Measurements from ENCODE around the gene GOLGA6L10.
"Not testable (repeated sequence)": the region's sequence is repeated elsewhere in the genome, so short reads cannot be mapped to it uniquely, and the experiment has no call there.

The GOLGA6L10 gene

GRCh38 chr15:82304778-82305090 is 44.5 kb downstream of the GOLGA6L10 start:
- Histone ChIP-seq H3K27ac (ENCODE audit: low read length) (no peak overlapping the region), H3K4me3 (ENCODE audit: low read length) (no peak overlapping the region), H3K9me3 (ENCODE audit: control insufficient read depth, low read depth, low read length) (no peaks in the 10 kb centered on the region), H3K36me3 (ENCODE audit: control insufficient read depth, low read depth, low read length) (no peaks in the 10 kb centered on the region), H3K4me1 (ENCODE audit: control insufficient read depth, low read depth, low read length) (no peaks in the 10 kb centered on the region), H3K27me3 (ENCODE audit: control insufficient read depth, insufficient read depth, low read length) (no peaks in the 10 kb centered on the region), H3K9ac (ENCODE audit: low read length) (no peak overlapping the region)

GRCh38 chr15:82303956-82304777 is 45.1 kb downstream of the GOLGA6L10 start:
- H3K27ac ChIP-seq (ENCODE audit: low read length) = no peak overlapping the region
- H3K4me3 ChIP-seq (ENCODE audit: low read length) = no peak overlapping the region
- no peaks in the 10 kb centered on the region for H3K27me3 ChIP-seq (ENCODE audit: control insufficient read depth, insufficient read depth, low read length)
- no peaks in the 10 kb centered on the region for H3K36me3 ChIP-seq (ENCODE audit: control insufficient read depth, low read depth, low read length)
- H3K9me3 ChIP-seq (ENCODE audit: control insufficient read depth, low read depth, low read length) = no peaks in the 10 kb centered on the region
- H3K4me1 ChIP-seq (ENCODE audit: control insufficient read depth, low read depth, low read length) = no peaks in the 10 kb centered on the region
- H3K9ac ChIP-seq (ENCODE audit: low read length) = no peak overlapping the region

- H3K4me1 ChIP-seq (ENCODE audit: control insufficient read depth, low read depth, low read length) = no peaks in the 10 kb centered on the region
- H3K4me3 ChIP-seq (ENCODE audit: low read length) = no peak overlapping the region
- H3K9me3 ChIP-seq (ENCODE audit: control insufficient read depth, low read depth, low read length) = no peaks in the 10 kb centered on the region
- H3K9ac ChIP-seq (ENCODE audit: low read length) = no peak overlapping the region
- H3K27me3 ChIP-seq (ENCODE audit: control insufficient read depth, insufficient read depth, low read length) = no peaks in the 10 kb centered on the region
- no peak overlapping the region for H3K27ac ChIP-seq (ENCODE audit: low read length)
- H3K36me3 ChIP-seq (ENCODE audit: control insufficient read depth, low read depth, low read length) = no peaks in the 10 kb centered on the region
Observed at GRCh38 chr15:82301296-82302016, 47.8 kb downstream of the GOLGA6L10 start.

- H3K9me3 ChIP-seq (ENCODE audit: control insufficient read depth, low read depth, low read length) = no peaks in the 10 kb centered on the region
- H3K27ac ChIP-seq (ENCODE audit: low read length) = no peak overlapping the region
- no peaks in the 10 kb centered on the region for H3K36me3 ChIP-seq (ENCODE audit: control insufficient read depth, low read depth, low read length)
- H3K4me3 ChIP-seq (ENCODE audit: low read length) = no peak overlapping the region
- no peaks in the 10 kb centered on the region for H3K27me3 ChIP-seq (ENCODE audit: control insufficient read depth, insufficient read depth, low read length)
- H3K9ac ChIP-seq (ENCODE audit: low read length) = no peak overlapping the region
- no peaks in the 10 kb centered on the region for H3K4me1 ChIP-seq (ENCODE audit: control insufficient read depth, low read depth, low read length)
Observed at GRCh38 chr15:82300883-82301282, 48.4 kb downstream of the GOLGA6L10 start.

GRCh38 chr15:82300326-82300725 is 48.9 kb downstream of the GOLGA6L10 start:
- H3K4me1 ChIP-seq (ENCODE audit: control insufficient read depth, low read depth, low read length); H3K36me3 ChIP-seq (ENCODE audit: control insufficient read depth, low read depth, low read length); H3K27me3 ChIP-seq (ENCODE audit: control insufficient read depth, insufficient read depth, low read length); H3K9me3 ChIP-seq (ENCODE audit: control insufficient read depth, low read depth, low read length); H3K9ac ChIP-seq (ENCODE audit: low read length); H3K27ac ChIP-seq (ENCODE audit: low read length); H3K4me3 ChIP-seq (ENCODE audit: low read length): not testable (repeated sequence)

GRCh38 chr15:82299511-82299914 is 49.8 kb downstream of the GOLGA6L10 start:
- H3K27ac ChIP-seq (ENCODE audit: low read length); H3K36me3 ChIP-seq (ENCODE audit: control insufficient read depth, low read depth, low read length); H3K9me3 ChIP-seq (ENCODE audit: control insufficient read depth, low read depth, low read length); H3K27me3 ChIP-seq (ENCODE audit: control insufficient read depth, insufficient read depth, low read length); H3K4me1 ChIP-seq (ENCODE audit: control insufficient read depth, low read depth, low read length); H3K4me3 ChIP-seq (ENCODE audit: low read length); H3K9ac ChIP-seq (ENCODE audit: low read length): not testable (repeated sequence)

GRCh38 chr15:82298520-82298919 is 50.8 kb downstream of the GOLGA6L10 start:
- peaks cover 8% of the 10 kb centered on the region for H3K4me1 ChIP-seq (ENCODE audit: control insufficient read depth, low read depth, low read length)
- no peak overlapping the region for H3K4me3 ChIP-seq (ENCODE audit: low read length)
- H3K9me3 ChIP-seq (ENCODE audit: control insufficient read depth, low read depth, low read length) = no peaks in the 10 kb centered on the region
- no peak overlapping the region for H3K27ac ChIP-seq (ENCODE audit: low read length)
- no peaks in the 10 kb centered on the region for H3K36me3 ChIP-seq (ENCODE audit: control insufficient read depth, low read depth, low read length)
- H3K27me3 ChIP-seq (ENCODE audit: control insufficient read depth, insufficient read depth, low read length) = no peaks in the 10 kb centered on the region
- H3K9ac ChIP-seq (ENCODE audit: low read length) = no peak overlapping the region

- H3K27ac ChIP-seq (ENCODE audit: low read length) = no peak overlapping the region
- no peak overlapping the region for H3K4me3 ChIP-seq (ENCODE audit: low read length)
- H3K9ac ChIP-seq (ENCODE audit: low read length) = no peak overlapping the region
- no peaks in the 10 kb centered on the region for H3K36me3 ChIP-seq (ENCODE audit: control insufficient read depth, low read depth, low read length)
- H3K4me1 ChIP-seq (ENCODE audit: control insufficient read depth, low read depth, low read length) = peaks cover 8% of the 10 kb centered on the region
- no peaks in the 10 kb centered on the region for H3K9me3 ChIP-seq (ENCODE audit: control insufficient read depth, low read depth, low read length)
- H3K27me3 ChIP-seq (ENCODE audit: control insufficient read depth, insufficient read depth, low read length) = no peaks in the 10 kb centered on the region
Observed at GRCh38 chr15:82298032-82298431, 51.2 kb downstream of the GOLGA6L10 start.

GRCh38 chr15:82297546-82297945 is 51.7 kb downstream of the GOLGA6L10 start:
- Histone ChIP-seq H3K4me3 (ENCODE audit: low read length) (no peak overlapping the region), H3K4me1 (ENCODE audit: control insufficient read depth, low read depth, low read length) (peaks cover 8% of the 10 kb centered on the region), H3K9ac (ENCODE audit: low read length) (no peak overlapping the region), H3K27me3 (ENCODE audit: control insufficient read depth, insufficient read depth, low read length) (no peaks in the 10 kb centered on the region), H3K9me3 (ENCODE audit: control insufficient read depth, low read depth, low read length) (no peaks in the 10 kb centered on the region), H3K36me3 (ENCODE audit: control insufficient read depth, low read depth, low read length) (no peaks in the 10 kb centered on the region), H3K27ac (ENCODE audit: low read length) (no peak overlapping the region)

- Histone ChIP-seq H3K4me1 (ENCODE audit: control insufficient read depth, low read depth, low read length) (peaks cover 8% of the 10 kb centered on the region), H3K9me3 (ENCODE audit: control insufficient read depth, low read depth, low read length) (no peaks in the 10 kb centered on the region), H3K4me3 (ENCODE audit: low read length) (no peak overlapping the region), H3K27ac (ENCODE audit: low read length) (no peak overlapping the region), H3K36me3 (ENCODE audit: control insufficient read depth, low read depth, low read length) (no peaks in the 10 kb centered on the region), H3K27me3 (ENCODE audit: control insufficient read depth, insufficient read depth, low read length) (no peaks in the 10 kb centered on the region), H3K9ac (ENCODE audit: low read length) (no peak overlapping the region)
Observed at GRCh38 chr15:82294061-82294690, 55.1 kb downstream of the GOLGA6L10 start.

- Histone ChIP-seq H3K9me3 (ENCODE audit: control insufficient read depth, low read depth, low read length) (no peaks in the 10 kb centered on the region), H3K27me3 (ENCODE audit: control insufficient read depth, insufficient read depth, low read length) (no peaks in the 10 kb centered on the region), H3K4me3 (ENCODE audit: low read length) (no peak overlapping the region), H3K27ac (ENCODE audit: low read length) (no peak overlapping the region), H3K9ac (ENCODE audit: low read length) (no peak overlapping the region), H3K36me3 (ENCODE audit: control insufficient read depth, low read depth, low read length) (no peaks in the 10 kb centered on the region), H3K4me1 (ENCODE audit: control insufficient read depth, low read depth, low read length) (peaks cover 8% of the 10 kb centered on the region)
Observed at GRCh38 chr15:82292271-82292670, 57.0 kb downstream of the GOLGA6L10 start.
